GM12878 (cell line): ENCODE data around the gene MGAT2. TPM values are rescaled to one million over a fixed set of nuclear protein-coding genes. Genes with fewer than 3 reads are reported as not detected.
A peak's percentile ranks its signal among the peaks of the same experiment; 100 is the strongest.

Source experiments
- CBX3 ChIP-seq: fragments of 200-600 bp; sonication (generic); IDR thresholded peaks from 2 replicates; pipeline ENCODE4 v1.6.1; 2016; ENCODE audit warnings: low read depth, borderline replicate concordance
- CEBPZ ChIP-seq: fragments of 150-350 bp; IDR thresholded peaks from 2 replicates; pipeline ENCODE4 v1.6.1; 2016; ENCODE audit warnings: low read depth, low read length
- CREB1 ChIP-seq: IDR thresholded peaks from 2 replicates; pipeline ENCODE4 v1.6.1; 2012; ENCODE audit warnings: low read depth, mild to moderate bottlenecking, inconsistent platforms
- ELK1 ChIP-seq: IDR thresholded peaks from 2 replicates; pipeline ENCODE4 v1.6.1; 2012; ENCODE audit warnings: low read depth, low read length, improper control_type of control experiment
- FOXM1 ChIP-seq: IDR thresholded peaks from 2 replicates; pipeline ENCODE4 v1.6.1; 2012; ENCODE audit warnings: low read depth, mild to moderate bottlenecking, inconsistent platforms, low read length, moderate library complexity
- HDAC2 ChIP-seq: fragments of 200-600 bp; sonication (generic); IDR thresholded peaks from 2 replicates; pipeline ENCODE4 v1.6.1; 2017
- PBX3 ChIP-seq: IDR thresholded peaks from 2 replicates; pipeline ENCODE4 v1.6.1; 2011; ENCODE audit warnings: mild to moderate bottlenecking, low read depth, low read length, moderate library complexity; ENCODE audit not compliant: insufficient replicate concordance
- RELB ChIP-seq: fragments of 450-650 bp; IDR thresholded peaks from 2 replicates; pipeline ENCODE4 v1.6.1; 2017; ENCODE audit warnings: low read depth, mild to moderate bottlenecking, moderate library complexity
- RFX5 ChIP-seq: IDR thresholded peaks from 2 replicates; pipeline ENCODE4 v1.6.1; 2011; ENCODE audit warnings: low read depth, low read length, improper control_type of control experiment
- SKIL ChIP-seq: fragments of 450-650 bp; IDR thresholded peaks from 2 replicates; pipeline ENCODE4 v1.6.1; 2017; ENCODE audit warnings: mild to moderate bottlenecking, low read depth, inconsistent platforms; ENCODE audit not compliant: poor library complexity, severe bottlenecking
- SREBF2 ChIP-seq: IDR thresholded peaks from 2 replicates; pipeline ENCODE4 v1.6.1; 2012; ENCODE audit warnings: mild to moderate bottlenecking, low read length
- TAF1 ChIP-seq: IDR thresholded peaks from 2 replicates; pipeline ENCODE4 v1.6.1; 2011; ENCODE audit warnings: mild to moderate bottlenecking, low read depth, low read length, borderline replicate concordance
- YBX1 ChIP-seq: fragments of 450-650 bp; IDR thresholded peaks from 2 replicates; pipeline ENCODE4 v1.6.1; 2016; ENCODE audit warnings: antibody characterized with exemption
- ZBTB4 ChIP-seq: fragments of 450-650 bp; formaldehyde crosslinking; IDR thresholded peaks from 2 replicates; pipeline ENCODE4 v1.4.0; 2022; ENCODE audit warnings: mild to moderate bottlenecking, moderate library complexity
- ZNF217 ChIP-seq: fragments of 450-650 bp; IDR thresholded peaks from 2 replicates; pipeline ENCODE4 v1.6.1; 2017; ENCODE audit warnings: antibody characterized with exemption, mild to moderate bottlenecking
- ZNF622 ChIP-seq: fragments of 450-650 bp; IDR thresholded peaks from 2 replicates; pipeline ENCODE4 v1.6.1; 2017; ENCODE audit warnings: mild to moderate bottlenecking, inconsistent platforms
- polyA plus RNA-seq, 11 experiments: library from polyadenylated mRNA; depleted of rRNA in 4 of 11; unstranded in 6 of 11; stranded (reverse) in 5 of 11; fragments of >200 nt; fragmentation: Nextera tagmentation in 4 of 11; fragmentation: Illumina TruSeq in 1 of 11; extraction: Ambion mirVana in 4 of 11; extraction: Trizol in 1 of 11; gene quantifications; 1 replicate in 1 of 11; 2 replicates in 10 of 11; pipeline versions ENCODE4 v1.2.1 to v1.2.3, GENCODE V29; 2011 to 2016; ENCODE audit warnings: inconsistent platforms in 2 of 11, missing spikeins in 2 of 11, low read depth in 1 of 11
- total RNA-seq, 4 experiments: library from RNA; depleted of rRNA in 3 of 4; stranded (reverse); fragments of >200 nt in 3 of 4; fragmentation: Illumina TruSeq in 1 of 4; extraction: Trizol in 1 of 4; gene quantifications; 2 replicates each; pipeline versions ENCODE4 v1.2.1 to v1.2.3, GENCODE V29; 2013 to 2021

The MGAT2 gene
- total and polyA plus RNA-seq, 10 of the 15 experiments (the other 5 are each of a cell fraction or from before 2014, with no cell fraction given) = 0.03 to 51.8 (median 38.0) TPM; not detected in 1

GRCh38 chr14:49585803-49586672, 34.6 kb upstream of the MGAT2 start, which contains the start of gene RPS29 (continued):
- peak; percentile 73; the same call in 1 of the 2 replicates for TF ChIP-seq RELB
- peak; percentile 86 for TF ChIP-seq SREBF2
- TF ChIP-seq RFX5 = 0 out of 2 replicates have a peak, but pooled peaks have one; percentile 29
- TF ChIP-seq ELK1 = no peak
- no peak for TF ChIP-seq CBX3
- TF ChIP-seq YBX1 = no peak
- no peak for TF ChIP-seq HDAC2
- TF ChIP-seq SKIL = peak; percentile 75
- TF ChIP-seq CREB1 = peak; percentile 94
- peak; percentile 91 for TF ChIP-seq ZBTB4
- TF ChIP-seq ZNF217 = no peak
- TF ChIP-seq PBX3 = no peak
- TF ChIP-seq CEBPZ = no peak
- TF ChIP-seq TAF1 = peak; percentile 95
- TF ChIP-seq FOXM1 = peak; percentile 11; the same call in 1 of the 2 replicates
- TF ChIP-seq ZNF622 = no peak
